Measurements from ENCODE around the gene RTN4. TPM values are rescaled to one million over a fixed set of nuclear protein-coding genes. Genes with fewer than 3 reads are reported as not detected.

The RTN4 gene
- total RNA-seq, 1 experiment from 2014 or later: 391 TPM

- DNase-seq (ENCODE audit: unreplicated experiment): no peak
- no peaks in the 10 kb centered on the region for H3K9me3 Mint-ChIP-seq (ENCODE audit: unreplicated experiment)
- TF ChIP-seq, protein P1, sequence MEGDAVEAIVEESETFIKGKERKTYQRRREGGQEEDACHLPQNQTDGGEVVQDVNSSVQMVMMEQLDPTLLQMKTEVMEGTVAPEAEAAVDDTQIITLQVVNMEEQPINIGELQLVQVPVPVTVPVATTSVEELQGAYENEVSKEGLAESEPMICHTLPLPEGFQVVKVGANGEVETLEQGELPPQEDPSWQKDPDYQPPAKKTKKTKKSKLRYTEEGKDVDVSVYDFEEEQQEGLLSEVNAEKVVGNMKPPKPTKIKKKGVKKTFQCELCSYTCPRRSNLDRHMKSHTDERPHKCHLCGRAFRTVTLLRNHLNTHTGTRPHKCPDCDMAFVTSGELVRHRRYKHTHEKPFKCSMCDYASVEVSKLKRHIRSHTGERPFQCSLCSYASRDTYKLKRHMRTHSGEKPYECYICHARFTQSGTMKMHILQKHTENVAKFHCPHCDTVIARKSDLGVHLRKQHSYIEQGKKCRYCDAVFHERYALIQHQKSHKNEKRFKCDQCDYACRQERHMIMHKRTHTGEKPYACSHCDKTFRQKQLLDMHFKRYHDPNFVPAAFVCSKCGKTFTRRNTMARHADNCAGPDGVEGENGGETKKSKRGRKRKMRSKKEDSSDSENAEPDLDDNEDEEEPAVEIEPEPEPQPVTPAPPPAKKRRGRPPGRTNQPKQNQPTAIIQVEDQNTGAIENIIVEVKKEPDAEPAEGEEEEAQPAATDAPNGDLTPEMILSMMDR (IDR thresholded peaks at IDR 0.05; ENCODE audit: unreplicated experiment): no peak
- no peaks in the 10 kb centered on the region for H3K27me3 Mint-ChIP-seq (ENCODE audit: insufficient read depth, unreplicated experiment)
- H3K4me3 Mint-ChIP-seq (ENCODE audit: unreplicated experiment): no peak overlapping the region
- H3K27ac Mint-ChIP-seq (ENCODE audit: low read depth, unreplicated experiment): no peak overlapping the region
- peaks cover 6% of the 10 kb centered on the region for H3K4me1 Mint-ChIP-seq (ENCODE audit: insufficient read depth, unreplicated experiment)
- no peaks in the 10 kb centered on the region for H3K36me3 Mint-ChIP-seq (ENCODE audit: insufficient read depth, unreplicated experiment)
- ChIA-PET POLR2A (interaction anchor here (0.7 to 0.8 kb wide), 3 partner anchors 38 to 238 kb away, joined by 3 to 5 read pairs (median 3); no protein-coding TSS in a partner anchor), CTCF (interaction anchor here (1.0 kb wide), 1 partner anchor 12 kb away, joined by 3 read pairs; no protein-coding TSS in a partner anchor)
- intact Hi-C loops (cut with micrococcal nuclease): no loop called here
- no TSS peak for BruUV-seq (replicated peaks)
These were observed 99.4 kb downstream of the RTN4 start for GRCh38 chr2:54950811-54951210.

DNA sequence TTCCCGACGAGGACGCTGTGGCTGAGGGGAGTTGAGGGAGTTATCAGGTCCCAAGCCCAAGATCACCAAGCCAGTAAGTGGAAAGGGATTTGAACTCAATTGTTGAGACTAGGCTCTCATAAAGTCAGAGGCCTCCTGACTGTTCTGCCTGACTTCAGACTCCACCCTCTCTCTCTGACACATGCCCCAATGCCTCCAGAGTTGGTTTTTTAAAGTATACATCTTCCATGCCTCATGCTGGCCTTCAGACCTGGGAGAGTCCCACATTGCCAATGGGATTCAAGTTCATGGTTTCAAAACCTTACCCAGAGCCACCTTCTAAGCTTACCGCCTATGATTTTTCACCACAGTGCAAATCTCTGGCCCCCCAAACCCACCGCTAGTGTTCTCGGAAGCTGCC, 100.8 kb downstream of the RTN4 start:
- no TSS peak for BruUV-seq (replicated peaks)
- intact Hi-C loops (cut with micrococcal nuclease): no loop called here
- Mint-ChIP-seq H3K27me3 (ENCODE audit: insufficient read depth, unreplicated experiment) (no peaks in the 10 kb centered on the region), H3K9me3 (ENCODE audit: unreplicated experiment) (no peaks in the 10 kb centered on the region), H3K27ac (ENCODE audit: low read depth, unreplicated experiment) (no peak overlapping the region), H3K36me3 (ENCODE audit: insufficient read depth, unreplicated experiment) (no peaks in the 10 kb centered on the region), H3K4me1 (ENCODE audit: insufficient read depth, unreplicated experiment) (peaks cover 13% of the 10 kb centered on the region), H3K4me3 (ENCODE audit: unreplicated experiment) (no peak overlapping the region)
- ChIA-PET CTCF (interaction anchor here (0.6 kb wide), 1 partner anchor 244 kb away, joined by 3 read pairs; no protein-coding TSS in a partner anchor), POLR2A (no interaction called here)
- DNase-seq (ENCODE audit: unreplicated experiment): no peak
- TF ChIP-seq, protein P1 (IDR thresholded peaks at IDR 0.05; ENCODE audit: unreplicated experiment): no peak

GRCh38 chr2:54948120-54948519, 102.1 kb downstream of the RTN4 start:
- TF ChIP-seq, protein P1 (IDR thresholded peaks at IDR 0.05; ENCODE audit: unreplicated experiment): no peak
- no peak overlapping the region for H3K27ac Mint-ChIP-seq (ENCODE audit: low read depth, unreplicated experiment)
- no peaks in the 10 kb centered on the region for H3K27me3 Mint-ChIP-seq (ENCODE audit: insufficient read depth, unreplicated experiment)
- peaks cover 13% of the 10 kb centered on the region for H3K4me1 Mint-ChIP-seq (ENCODE audit: insufficient read depth, unreplicated experiment)
- no peaks in the 10 kb centered on the region for H3K36me3 Mint-ChIP-seq (ENCODE audit: insufficient read depth, unreplicated experiment)
- no peak overlapping the region for H3K4me3 Mint-ChIP-seq (ENCODE audit: unreplicated experiment)
- ChIA-PET CTCF (no interaction called here), POLR2A (no interaction called here)
- no TSS peak for BruUV-seq (replicated peaks)
- no peak for DNase-seq (ENCODE audit: unreplicated experiment)
- intact Hi-C loops (cut with micrococcal nuclease): no loop called here
- no peaks in the 10 kb centered on the region for H3K9me3 Mint-ChIP-seq (ENCODE audit: unreplicated experiment)

DNA sequence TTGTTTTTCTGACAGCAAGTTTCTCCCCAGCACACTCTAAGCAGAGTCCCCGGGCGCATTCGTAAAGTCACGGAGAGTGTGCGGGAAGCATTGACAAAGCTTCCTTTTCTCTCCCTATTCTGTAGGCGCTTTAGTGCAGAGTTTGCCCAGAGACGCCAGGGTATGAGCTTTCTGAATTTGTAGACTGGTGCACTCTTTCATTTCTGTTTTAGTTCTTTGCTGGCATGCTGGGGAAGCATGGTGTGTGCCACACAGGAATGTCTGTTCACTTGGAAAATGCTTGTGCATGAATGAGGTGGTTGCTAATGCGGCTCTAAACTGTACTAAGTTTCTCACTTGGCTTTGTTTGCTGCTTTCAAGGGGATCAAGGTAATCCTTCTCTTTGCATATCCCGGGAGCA, 102.6 kb downstream of the RTN4 start:
- no peaks in the 10 kb centered on the region for H3K9me3 Mint-ChIP-seq (ENCODE audit: unreplicated experiment)
- H3K36me3 Mint-ChIP-seq (ENCODE audit: insufficient read depth, unreplicated experiment): no peaks in the 10 kb centered on the region
- DNase-seq (ENCODE audit: unreplicated experiment): no peak
- POLR2A ChIA-PET: no interaction called here
- intact Hi-C loops (cut with micrococcal nuclease): no loop called here
- TF ChIP-seq, protein P1 (IDR thresholded peaks at IDR 0.05; ENCODE audit: unreplicated experiment): no peak
- H3K4me1 Mint-ChIP-seq (ENCODE audit: insufficient read depth, unreplicated experiment): peaks cover 13% of the 10 kb centered on the region
- CTCF ChIA-PET: no interaction called here
- BruUV-seq (replicated peaks): no TSS peak
- no peak overlapping the region for H3K4me3 Mint-ChIP-seq (ENCODE audit: unreplicated experiment)
- no peak overlapping the region for H3K27ac Mint-ChIP-seq (ENCODE audit: low read depth, unreplicated experiment)
- no peaks in the 10 kb centered on the region for H3K27me3 Mint-ChIP-seq (ENCODE audit: insufficient read depth, unreplicated experiment)

All from MCF 10A (cell line).